Natural killer cell (primary cell): Measurements from ENCODE around the gene SORBS1. TPM values are rescaled to one million over a fixed set of nuclear protein-coding genes. Genes with fewer than 3 reads are reported as not detected.

Source experiments
- ATAC-seq, 3 donors: fragments of 150-1000 bp in 2 of 3; fragments of 200-7000 bp in 1 of 3; cut with Tn5 transposase; 1 replicate in 1 of 3; 2 replicates in 2 of 3; pipeline ENCODE4 v1.10.0; 2021; ENCODE audit warnings: mild to moderate bottlenecking in 2 of 3, moderate library complexity in 2 of 3
- DNase-seq, 2 donors: peaks; one replicate each; pipeline versions ENCODE4 v3.0.0 to v3.0.0-alpha.2; 2013 to 2021; ENCODE audit warnings: mixed read lengths in 1 of 2
- H3K27ac ChIP-seq: one replicate; pipeline ENCODE4 v1.5.1; 2013; ENCODE audit warnings: mild to moderate bottlenecking, low read length
- H3K27me3 ChIP-seq: one replicate; pipeline ENCODE4 v1.6.1; 2013; ENCODE audit warnings: low read length; ENCODE audit not compliant: control insufficient read depth, insufficient read depth
- H3K36me3 ChIP-seq: one replicate; pipeline ENCODE4 v1.6.1; 2013; ENCODE audit warnings: low read length; ENCODE audit not compliant: control insufficient read depth, insufficient read depth
- H3K4me1 ChIP-seq: one replicate; pipeline ENCODE4 v1.6.1; 2013; ENCODE audit warnings: low read length; ENCODE audit not compliant: control insufficient read depth, insufficient read depth
- H3K4me3 ChIP-seq: one replicate; pipeline ENCODE4 v1.5.1; 2013; ENCODE audit warnings: low read length
- H3K9me3 ChIP-seq: one replicate; pipeline ENCODE4 v1.6.1; 2013; ENCODE audit warnings: low read length; ENCODE audit not compliant: control insufficient read depth, insufficient read depth
- H3K27ac Mint-ChIP-seq, 2 donors: one replicate each; pipeline ENCODE4 v1.8.0; 2022; ENCODE audit warnings: mild to moderate bottlenecking in 2 of 2, mixed read lengths in 2 of 2, moderate library complexity in 1 of 2
- H3K27me3 Mint-ChIP-seq, 2 donors: one replicate each; pipeline ENCODE4 v1.8.0; 2022; ENCODE audit warnings: low read depth in 2 of 2, mixed read lengths in 2 of 2
- H3K36me3 Mint-ChIP-seq: one replicate; pipeline ENCODE4 v1.8.0; 2022; ENCODE audit warnings: mixed read lengths
- H3K4me1 Mint-ChIP-seq, 2 donors: one replicate each; pipeline ENCODE4 v1.8.0; 2022; ENCODE audit warnings: mixed read lengths in 2 of 2
- H3K4me3 Mint-ChIP-seq: one replicate; pipeline ENCODE4 v1.8.0; 2022; ENCODE audit warnings: mild to moderate bottlenecking, moderate library complexity, mixed read lengths
- H3K9me3 Mint-ChIP-seq, 2 donors: one replicate each; pipeline ENCODE4 v1.8.0; 2022; ENCODE audit warnings: mixed read lengths in 2 of 2
- WGBS: methylation state at CpG from one replicate; pipeline ENCODE4 v1.1.7; 2013; ENCODE audit warnings: missing lambda C conversion rate; ENCODE audit not compliant: insufficient coverage; 5-methylcytosine and 5-hydroxymethylcytosine counted together
- intact Hi-C: fragments of 100-400 bp; cut with micrococcal nuclease; formaldehyde crosslinking; loops from one replicate; pipeline ENCODE4 v1.14.2; 2022
- total RNA-seq, 4 donors: library from RNA; stranded (reverse); fragments of 120-200 nt in 1 of 4; gene quantifications; one replicate each; pipeline versions ENCODE4 v1.2.3 to v1.2.4, GENCODE V29; 2013 to 2022
- TF ChIP-seq, protein P1 (sequence below): fragments of 200-600 bp; IDR thresholded peaks from one replicate; pipeline ENCODE4 v1.8.0; 2022; ENCODE audit warnings: antibody characterized with exemption

Gene SORBS1
- total RNA-seq, 3 donors from 2014 or later (not counting 1 experiment from before 2014, with no cell fraction given), result 2.4 to 5.4 (median 2.8) TPM

DNA sequence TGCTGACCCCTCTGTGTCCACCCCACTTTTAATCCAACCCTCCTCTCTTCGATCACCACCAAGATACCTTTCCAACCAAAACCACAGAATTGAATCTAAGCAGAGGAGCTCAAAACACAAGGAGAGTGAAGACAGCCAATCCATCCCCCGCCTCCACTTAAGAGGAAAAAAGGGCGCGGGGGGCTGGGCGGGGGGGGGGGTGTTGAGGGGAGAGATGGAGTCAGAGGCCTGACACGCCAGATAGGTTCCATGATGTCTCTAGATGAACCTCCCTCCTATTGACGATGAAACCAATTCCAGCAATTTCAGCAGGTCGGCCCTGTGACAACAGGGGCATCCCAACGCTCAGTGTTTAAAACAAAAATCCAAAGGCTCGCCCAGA is 1.3 kb downstream of the SORBS1 start:
- intact Hi-C loops, result no loop called here
- peak overlapping the region; percentile 98 for H3K4me3 Mint-ChIP-seq

DNA sequence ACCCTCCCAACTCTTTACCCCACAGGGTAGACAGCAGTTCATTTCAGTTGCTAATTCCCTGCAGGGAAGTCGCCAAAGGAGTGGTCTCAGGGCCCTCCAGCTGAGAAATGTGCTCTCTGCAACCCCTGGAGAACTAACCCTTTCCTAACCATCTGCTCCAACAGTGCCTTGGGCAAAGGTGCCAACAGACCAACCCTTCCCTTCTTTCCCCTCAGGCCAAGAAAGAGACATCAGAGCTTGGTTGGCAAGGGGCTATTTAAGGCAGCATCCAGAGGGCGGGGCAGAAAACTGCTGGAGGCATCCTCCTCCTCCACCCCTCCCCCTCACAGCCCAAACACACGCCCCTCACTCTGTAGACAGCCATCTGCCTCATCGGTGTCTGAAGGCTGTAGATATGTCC is 1.7 kb downstream of the SORBS1 start:
- peaks cover 0 to 13% of the 10 kb centered on the region in 2 donors for H3K27me3 Mint-ChIP-seq
- no peak for DNase-seq
- WGBS, result 76% methylated on average over 4 of the region's 4 CpGs
- TF ChIP-seq, protein P1, sequence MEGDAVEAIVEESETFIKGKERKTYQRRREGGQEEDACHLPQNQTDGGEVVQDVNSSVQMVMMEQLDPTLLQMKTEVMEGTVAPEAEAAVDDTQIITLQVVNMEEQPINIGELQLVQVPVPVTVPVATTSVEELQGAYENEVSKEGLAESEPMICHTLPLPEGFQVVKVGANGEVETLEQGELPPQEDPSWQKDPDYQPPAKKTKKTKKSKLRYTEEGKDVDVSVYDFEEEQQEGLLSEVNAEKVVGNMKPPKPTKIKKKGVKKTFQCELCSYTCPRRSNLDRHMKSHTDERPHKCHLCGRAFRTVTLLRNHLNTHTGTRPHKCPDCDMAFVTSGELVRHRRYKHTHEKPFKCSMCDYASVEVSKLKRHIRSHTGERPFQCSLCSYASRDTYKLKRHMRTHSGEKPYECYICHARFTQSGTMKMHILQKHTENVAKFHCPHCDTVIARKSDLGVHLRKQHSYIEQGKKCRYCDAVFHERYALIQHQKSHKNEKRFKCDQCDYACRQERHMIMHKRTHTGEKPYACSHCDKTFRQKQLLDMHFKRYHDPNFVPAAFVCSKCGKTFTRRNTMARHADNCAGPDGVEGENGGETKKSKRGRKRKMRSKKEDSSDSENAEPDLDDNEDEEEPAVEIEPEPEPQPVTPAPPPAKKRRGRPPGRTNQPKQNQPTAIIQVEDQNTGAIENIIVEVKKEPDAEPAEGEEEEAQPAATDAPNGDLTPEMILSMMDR, result no peak
- H3K27ac ChIP-seq, result no peak overlapping the region
- no peaks in the 10 kb centered on the region for H3K9me3 ChIP-seq
- no peak overlapping the region for H3K4me3 ChIP-seq
- peaks cover 12% of the 10 kb centered on the region for H3K4me1 ChIP-seq
- H3K4me1 Mint-ChIP-seq, result peaks cover 14 to 15% of the 10 kb centered on the region in 2 donors
- no peak for ATAC-seq
- no peaks in the 10 kb centered on the region for H3K27me3 ChIP-seq
- H3K9me3 Mint-ChIP-seq, result no peaks in the 10 kb centered on the region
- intact Hi-C loops, result no loop called here
- H3K4me3 Mint-ChIP-seq, result peak overlapping the region; percentile 65
- no peaks in the 10 kb centered on the region for H3K36me3 Mint-ChIP-seq
- H3K36me3 ChIP-seq, result no peaks in the 10 kb centered on the region
- H3K27ac Mint-ChIP-seq, result peak overlapping the region in 1 of 2 donors; percentile 90

More for the DNA sequence above, 1.3 kb downstream of the SORBS1 start:
- TF ChIP-seq, protein P1, result no peak
- Histone ChIP-seq H3K4me3 (no peak overlapping the region), H3K36me3 (no peaks in the 10 kb centered on the region), H3K27me3 (no peaks in the 10 kb centered on the region), H3K9me3 (no peaks in the 10 kb centered on the region), H3K27ac (no peak overlapping the region), H3K4me1 (peaks cover 12% of the 10 kb centered on the region)
- DNase-seq (no peak), ATAC-seq (no peak)
- Mint-ChIP-seq H3K27me3 (peaks cover 0 to 13% of the 10 kb centered on the region in 2 donors), H3K27ac (peak overlapping the region in 1 of 2 donors; percentile 90), H3K9me3 (no peaks in the 10 kb centered on the region), H3K4me1 (peaks cover 14 to 15% of the 10 kb centered on the region in 2 donors), H3K36me3 (no peaks in the 10 kb centered on the region)
- 89% methylated on average over 5 of the region's 10 CpGs for WGBS

DNA sequence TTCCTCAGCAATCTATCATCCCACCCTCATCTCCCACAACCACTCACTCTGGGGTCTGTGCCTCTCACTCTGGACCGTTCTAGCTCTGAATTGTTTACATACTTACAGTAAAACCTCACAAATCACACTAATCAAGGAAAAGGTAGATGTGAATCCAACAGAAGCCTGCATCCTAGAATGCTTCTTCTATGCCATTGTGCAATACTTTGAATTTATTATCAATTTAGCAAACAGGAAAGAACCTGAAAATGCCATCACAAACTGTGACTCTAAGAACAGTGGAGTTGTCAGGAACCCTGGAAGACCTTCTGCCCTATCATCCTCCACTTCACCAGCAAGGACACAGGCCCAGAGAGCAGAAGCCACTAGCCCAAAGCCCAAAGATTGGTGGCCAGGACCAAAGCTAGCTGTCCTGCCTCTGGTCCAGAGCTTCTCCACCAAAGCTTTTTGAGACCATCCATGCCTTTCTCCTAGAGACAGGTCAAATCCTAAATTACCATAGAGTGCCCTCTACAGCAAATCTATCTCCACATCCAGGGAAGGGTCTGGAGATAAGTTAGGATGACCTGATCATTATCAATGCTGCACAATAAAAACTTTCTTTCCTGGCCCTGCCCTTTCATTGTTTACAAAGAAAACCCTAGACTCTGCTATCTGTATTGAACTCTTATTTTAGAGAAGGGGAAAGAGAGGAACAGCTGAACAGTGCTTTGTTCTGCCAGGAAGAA is 2.4 kb downstream of the SORBS1 start:
- DNase-seq (no peak), ATAC-seq (no peak)
- TF ChIP-seq, protein P1, result no peak
- Histone ChIP-seq H3K9me3 (no peaks in the 10 kb centered on the region), H3K4me3 (no peak overlapping the region), H3K27ac (no peak overlapping the region), H3K4me1 (peaks cover 12% of the 10 kb centered on the region), H3K36me3 (no peaks in the 10 kb centered on the region), H3K27me3 (no peaks in the 10 kb centered on the region)
- H3K4me3 Mint-ChIP-seq, result peak overlapping the region; percentile 65
- H3K4me1 Mint-ChIP-seq, result peaks cover 14 to 15% of the 10 kb centered on the region in 2 donors
- WGBS, result 56% methylated on average over 1 of the region's 1 CpG
- intact Hi-C loops, result no loop called here
- H3K27ac Mint-ChIP-seq, result peak overlapping the region in 1 of 2 donors; percentile 6
- no peaks in the 10 kb centered on the region for H3K9me3 Mint-ChIP-seq
- H3K27me3 Mint-ChIP-seq, result peaks cover 0 to 13% of the 10 kb centered on the region in 2 donors
- H3K36me3 Mint-ChIP-seq, result no peaks in the 10 kb centered on the region
